Panc1 (cell line): ENCODE data around the gene TRIM60. TPM values are rescaled to one million over a fixed set of nuclear protein-coding genes. Genes with fewer than 3 reads are reported as not detected.
"Not testable (repeated sequence)": the region's sequence is repeated elsewhere in the genome, so short reads cannot be mapped to it uniquely, and the experiment has no call there.

Experiments
- ATAC-seq: fragments of 200-7000 bp; cut with Tn5 transposase; 2 replicates; pipeline ENCODE4 v1.9.1; 2020; ENCODE audit warnings: mild to moderate bottlenecking, moderate library complexity
- BruUV-seq: library from RNA; stranded (reverse); fragments of 400-500 nt; replicated peaks from 2 replicates; lab custom pipeline; 2021; lab: Mats Ljungman, UMichigan
- CTCF ChIA-PET: fragments of 300-600 bp; sonication (Branson Sonifier 250); formaldehyde crosslinking; loops from one replicate; lab custom pipeline; 2022; ENCODE audit warnings: antibody characterized with exemption; lab: Charles Lee
- POLR2A ChIA-PET: fragments of 300-600 bp; sonication (Branson Sonifier 250); formaldehyde crosslinking; loops from one replicate; lab custom pipeline; 2022; ENCODE audit warnings: antibody characterized with exemption; lab: Charles Lee
- DNase-seq: peaks from one replicate; pipeline ENCODE4 v3.0.0-alpha.2; 2010; ENCODE audit warnings: low read depth, low spot score
- H3K27ac ChIP-seq: 2 replicates; pipeline ENCODE4 v1.5.1; 2011; ENCODE audit warnings: mild to moderate bottlenecking, low read length, inconsistent platforms
- H3K27me3 ChIP-seq: fragments of 200-500 bp; sonication (Bioruptor generic); 2 replicates; pipeline ENCODE4 v1.6.0; 2014; ENCODE audit warnings: low read length, inconsistent platforms; ENCODE audit not compliant: control insufficient read depth, insufficient read depth
- H3K36me3 ChIP-seq: fragments of 200-500 bp; sonication (Bioruptor generic); 2 replicates; pipeline ENCODE4 v1.5.1; 2014; ENCODE audit warnings: inconsistent platforms, mild to moderate bottlenecking, low read length, moderate library complexity; ENCODE audit not compliant: control insufficient read depth, insufficient read depth
- H3K4me1 ChIP-seq: 2 replicates; pipeline ENCODE4 v1.5.1; 2011; ENCODE audit warnings: inconsistent platforms, mild to moderate bottlenecking, low read length, moderate library complexity; ENCODE audit not compliant: control insufficient read depth, insufficient read depth
- H3K4me3 ChIP-seq, 2 experiments: 2 replicates each; pipeline ENCODE4 v1.5.1; 2011 to 2012; ENCODE audit warnings: low read depth in 2 of 2, low read length in 2 of 2, mild to moderate bottlenecking in 2 of 2, inconsistent platforms in 1 of 2, moderate library complexity in 1 of 2
- H3K9me3 ChIP-seq: fragments of 200-500 bp; sonication (Bioruptor generic); 2 replicates; pipeline ENCODE4 v1.5.1; 2014; ENCODE audit warnings: low read depth, mild to moderate bottlenecking, inconsistent platforms, low read length, moderate library complexity; ENCODE audit not compliant: control insufficient read depth, insufficient read depth
- POLR2AphosphoS5 ChIP-seq: IDR thresholded peaks from 2 replicates; pipeline ENCODE4 v1.6.1; 2012; ENCODE audit warnings: mild to moderate bottlenecking, low read depth, low read length, moderate library complexity
- REST ChIP-seq, 2 experiments: IDR thresholded peaks; 2 replicates each; pipeline ENCODE4 v1.6.1; 2011 to 2012; ENCODE audit warnings: low read depth in 2 of 2, control low read depth in 1 of 2, low read length in 1 of 2, mild to moderate bottlenecking in 1 of 2, moderate library complexity in 1 of 2; ENCODE audit not compliant: insufficient read depth in 1 of 2
- SIN3A ChIP-seq: IDR thresholded peaks from 2 replicates; pipeline ENCODE4 v1.6.1; 2012; ENCODE audit warnings: low read depth, mild to moderate bottlenecking, low read length, moderate library complexity, borderline replicate concordance; ENCODE audit not compliant: insufficient read depth
- TCF7L2 ChIP-seq: IDR thresholded peaks from 2 replicates; pipeline ENCODE4 v1.6.1; 2011; ENCODE audit warnings: mild to moderate bottlenecking, low read depth, low read length, inconsistent platforms
- in situ Hi-C: cut with HindIII; loops from 2 replicates; pipeline ENCODE4 v1.10.0; 2016; ENCODE audit warnings: low sequenced_read_pairs, low pct_unique_long_range_greater_than_20kb
- intact Hi-C: fragments of 100-400 bp; cut with micrococcal nuclease; formaldehyde crosslinking; loops from one replicate; pipeline ENCODE4 v1.10.0; 2022; ENCODE audit not compliant: unreplicated experiment
- total RNA-seq: library from RNA; stranded (reverse); gene quantifications from one replicate; pipeline ENCODE4 v1.2.1, GENCODE V29; 2021; ENCODE audit not compliant: unreplicated experiment
- TF ChIP-seq, protein P1 (sequence below): fragments of 450-650 bp; IDR thresholded peaks from 2 replicates; pipeline ENCODE4 v1.5.1; 2017; ENCODE audit warnings: mild to moderate bottlenecking

The TRIM60 gene
- total RNA-seq, 1 experiment from 2014 or later, result not detected

DNA sequence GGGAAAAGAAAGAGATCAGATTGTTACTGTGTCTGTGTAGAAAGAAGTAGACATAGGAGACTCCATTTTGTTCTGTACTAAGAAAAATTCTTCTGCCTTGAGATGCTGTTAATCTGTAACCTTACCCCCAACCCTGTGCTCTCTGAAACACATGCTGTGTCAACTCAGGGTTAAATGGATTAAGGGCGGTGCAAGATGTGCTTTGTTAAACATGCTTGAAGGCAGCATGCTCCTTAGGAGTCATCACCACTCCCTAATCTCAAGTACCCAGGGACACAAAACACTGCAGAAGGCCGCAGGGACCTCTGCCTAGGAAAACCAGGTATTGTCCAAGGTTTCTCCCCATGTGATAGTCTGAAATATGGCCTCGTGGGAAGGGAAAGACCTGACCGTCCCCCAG is 29.8 kb upstream of the TRIM60 start:
- CTCF ChIA-PET, H3K4me1 ChIP-seq, POLR2A ChIA-PET, H3K4me3 ChIP-seq, DNase-seq, H3K9me3 ChIP-seq, H3K27ac ChIP-seq, intact Hi-C loops, in situ Hi-C loops, ATAC-seq, H3K36me3 ChIP-seq, H3K27me3 ChIP-seq, BruUV-seq: not testable (repeated sequence)

GRCh38 chr4:165005352-165005925 is 26.4 kb upstream of the TRIM60 start:
- no peaks in the 10 kb centered on the region for H3K9me3 ChIP-seq
- ChIA-PET CTCF (no interaction called here), POLR2A (no interaction called here)
- TF ChIP-seq POLR2AphosphoS5, result no peak
- no peak for TF ChIP-seq TCF7L2
- TF ChIP-seq, protein P1, sequence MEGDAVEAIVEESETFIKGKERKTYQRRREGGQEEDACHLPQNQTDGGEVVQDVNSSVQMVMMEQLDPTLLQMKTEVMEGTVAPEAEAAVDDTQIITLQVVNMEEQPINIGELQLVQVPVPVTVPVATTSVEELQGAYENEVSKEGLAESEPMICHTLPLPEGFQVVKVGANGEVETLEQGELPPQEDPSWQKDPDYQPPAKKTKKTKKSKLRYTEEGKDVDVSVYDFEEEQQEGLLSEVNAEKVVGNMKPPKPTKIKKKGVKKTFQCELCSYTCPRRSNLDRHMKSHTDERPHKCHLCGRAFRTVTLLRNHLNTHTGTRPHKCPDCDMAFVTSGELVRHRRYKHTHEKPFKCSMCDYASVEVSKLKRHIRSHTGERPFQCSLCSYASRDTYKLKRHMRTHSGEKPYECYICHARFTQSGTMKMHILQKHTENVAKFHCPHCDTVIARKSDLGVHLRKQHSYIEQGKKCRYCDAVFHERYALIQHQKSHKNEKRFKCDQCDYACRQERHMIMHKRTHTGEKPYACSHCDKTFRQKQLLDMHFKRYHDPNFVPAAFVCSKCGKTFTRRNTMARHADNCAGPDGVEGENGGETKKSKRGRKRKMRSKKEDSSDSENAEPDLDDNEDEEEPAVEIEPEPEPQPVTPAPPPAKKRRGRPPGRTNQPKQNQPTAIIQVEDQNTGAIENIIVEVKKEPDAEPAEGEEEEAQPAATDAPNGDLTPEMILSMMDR, result no peak
- no peak for TF ChIP-seq REST (IDR thresholded peaks at IDR 0.05; ENCODE audit: insufficient read depth in 1 of 2, low read depth in 2 of 2, low read length in 1 of 2)
- TF ChIP-seq SIN3A, result no peak
- DNase-seq (no peak), ATAC-seq (no peak)
- no peaks in the 10 kb centered on the region for H3K4me1 ChIP-seq
- H3K27ac ChIP-seq, result no peak overlapping the region
- no peak overlapping the region for H3K4me3 ChIP-seq
- intact Hi-C loops, result no loop called here
- no TSS peak for BruUV-seq
- in situ Hi-C loops, result no loop called here
- no peaks in the 10 kb centered on the region for H3K27me3 ChIP-seq
- no peaks in the 10 kb centered on the region for H3K36me3 ChIP-seq

GRCh38 chr4:165006456-165006855 is 25.3 kb upstream of the TRIM60 start:
- H3K36me3 ChIP-seq, result no peaks in the 10 kb centered on the region
- H3K9me3 ChIP-seq, result no peaks in the 10 kb centered on the region
- no peak overlapping the region for H3K27ac ChIP-seq
- no peak overlapping the region for H3K4me3 ChIP-seq
- DNase-seq (no peak), ATAC-seq (no peak)
- H3K27me3 ChIP-seq, result no peaks in the 10 kb centered on the region
- no peak for TF ChIP-seq TCF7L2
- TF ChIP-seq POLR2AphosphoS5, result no peak
- no peak for TF ChIP-seq REST (IDR thresholded peaks at IDR 0.05; ENCODE audit: insufficient read depth in 1 of 2, low read depth in 2 of 2, low read length in 1 of 2)
- TF ChIP-seq, protein P1, result no peak
- in situ Hi-C loops, result no loop called here
- CTCF ChIA-PET, result no interaction called here
- intact Hi-C loops, result no loop called here
- H3K4me1 ChIP-seq, result no peaks in the 10 kb centered on the region
- no TSS peak for BruUV-seq
- POLR2A ChIA-PET, result no interaction called here
